H1 (cell line): ENCODE results near the gene C15orf62. TPM values are rescaled to one million over a fixed set of nuclear protein-coding genes. Genes with fewer than 3 reads are reported as not detected.

Experiments used
- CTCF ChIA-PET: fragments of 300-600 bp; sonication (Branson Sonifier 250); formaldehyde crosslinking; loops from one replicate; lab custom pipeline; 2021; ENCODE audit not compliant: partially characterized antibody; lab: Charles Lee
- POLR2A ChIA-PET: fragments of 300-600 bp; sonication (Branson Sonifier 250); formaldehyde crosslinking; loops from one replicate; lab custom pipeline; 2021; ENCODE audit warnings: inconsistent platforms; ENCODE audit not compliant: partially characterized antibody; lab: Charles Lee
- DNase-seq, 2 experiments: peaks; one replicate each; pipeline versions ENCODE4 v3.0.0 to v3.0.0-alpha.2; 2010 to 2022; ENCODE audit warnings: low spot score in 2 of 2, low read depth in 1 of 2, mixed read lengths in 1 of 2
- FAIRE-seq: peaks from 2 replicates; lab custom pipeline; 2011; peaks lifted over from hg19 to GRCh38; lab: Jason Lieb, UNC
- H2AFZ ChIP-seq: 2 replicates; pipeline ENCODE4 v1.8.1; 2012; ENCODE audit warnings: low read length, inconsistent platforms
- H2AK5ac ChIP-seq: 2 replicates; pipeline ENCODE4 v1.6.1; 2013; ENCODE audit warnings: low read depth, low read length
- H2BK120ac ChIP-seq: replicated peaks from 2 replicates; pipeline ENCODE3; 2013; ENCODE audit warnings: low read depth, low read length, inconsistent platforms
- H2BK12ac ChIP-seq: 2 replicates; pipeline ENCODE4 v1.6.1; 2013; ENCODE audit warnings: low read depth, low read length
- H2BK15ac ChIP-seq: 2 replicates; pipeline ENCODE4 v1.6.1; 2013; ENCODE audit warnings: low read length
- H2BK20ac ChIP-seq: 2 replicates; pipeline ENCODE4 v1.6.1; 2013; ENCODE audit warnings: low read length
- H2BK5ac ChIP-seq: 2 replicates; pipeline ENCODE4 v1.6.1; 2013; ENCODE audit warnings: low read depth, low read length
- H3K14ac ChIP-seq: 2 replicates; pipeline ENCODE4 v1.6.1; 2013; ENCODE audit warnings: inconsistent platforms; ENCODE audit not compliant: insufficient read length
- H3K18ac ChIP-seq: 2 replicates; pipeline ENCODE4 v1.6.1; 2013; ENCODE audit warnings: low read length; ENCODE audit errors: extremely low read depth
- H3K23ac ChIP-seq: 2 replicates; pipeline ENCODE4 v1.6.1; 2013; ENCODE audit warnings: inconsistent platforms; ENCODE audit not compliant: insufficient read length
- H3K23me2 ChIP-seq: 2 replicates; pipeline ENCODE4 v1.6.1; 2013; ENCODE audit warnings: low read depth, low read length
- H3K27ac ChIP-seq: 2 replicates; pipeline ENCODE4 v1.6.1; 2011; ENCODE audit warnings: low read depth, low read length, inconsistent platforms
- H3K27me3 ChIP-seq, 4 experiments: replicated peaks in 1 of 4; 1 replicate in 1 of 4; 2 replicates in 3 of 4; pipeline versions ENCODE4 v1.6.1 to v1.8.1; 2011 to 2013; ENCODE audit warnings: low read length in 3 of 4, mild to moderate bottlenecking in 3 of 4, inconsistent platforms in 2 of 4, mixed read lengths in 2 of 4, moderate library complexity in 1 of 4; ENCODE audit not compliant: control insufficient read depth in 3 of 4, insufficient read depth in 3 of 4; ENCODE audit errors: extremely low read depth in 1 of 4
- H3K36me3 ChIP-seq, 4 experiments: 2 replicates each; pipeline versions ENCODE4 v1.6.1 to v1.8.1; 2011 to 2013; ENCODE audit warnings: mild to moderate bottlenecking in 4 of 4, low read length in 3 of 4, moderate library complexity in 2 of 4, control low read depth in 1 of 4, inconsistent platforms in 1 of 4; ENCODE audit not compliant: insufficient read depth in 4 of 4, control insufficient read depth in 2 of 4
- H3K4ac ChIP-seq: replicated peaks from 2 replicates; pipeline ENCODE3; 2013; ENCODE audit warnings: low read length, low read depth, mixed read lengths, inconsistent platforms; ENCODE audit not compliant: insufficient read length
- H3K4me1 ChIP-seq, 4 experiments: replicated peaks in 1 of 4; 1 replicate in 1 of 4; 2 replicates in 3 of 4; pipeline versions ENCODE4 v1.6.1 to v1.8.1; 2011 to 2013; ENCODE audit warnings: low read length in 3 of 4, inconsistent platforms in 2 of 4, mixed read lengths in 1 of 4; ENCODE audit not compliant: insufficient read depth in 4 of 4, control insufficient read depth in 3 of 4
- H3K4me2 ChIP-seq, 2 experiments: 2 replicates each; pipeline versions ENCODE4 v1.6.1 to v1.8.1; 2011 to 2013; ENCODE audit warnings: low read depth in 2 of 2, low read length in 2 of 2, control low read depth in 1 of 2, inconsistent platforms in 1 of 2, mild to moderate bottlenecking in 1 of 2; ENCODE audit not compliant: insufficient read depth in 1 of 2
- H3K4me3 ChIP-seq, 4 experiments: fragments of 200-600, 300-600 bp in 1 of 4; sonication (generic), shearing (Covaris generic), sonication (Bioruptor Twin) in 1 of 4; 2 replicates each; pipeline versions ENCODE4 v1.5.1 to v1.8.1; 2011 to 2016; ENCODE audit warnings: low read length in 4 of 4, low read depth in 3 of 4, control low read depth in 2 of 4, inconsistent platforms in 2 of 4, mild to moderate bottlenecking in 2 of 4, mixed read lengths in 1 of 4, moderate library complexity in 1 of 4; ENCODE audit not compliant: insufficient read depth in 2 of 4; ENCODE audit errors: extremely low read depth in 1 of 4
- H3K56ac ChIP-seq: replicated peaks from 2 replicates; pipeline ENCODE3; 2013; ENCODE audit warnings: low read depth, mild to moderate bottlenecking, mixed read lengths, low read length, inconsistent platforms; ENCODE audit not compliant: insufficient read length
- H3K79me1 ChIP-seq: 2 replicates; pipeline ENCODE4 v1.6.1; 2013; ENCODE audit warnings: low read depth, low read length, control low read depth
- H3K79me2 ChIP-seq, 2 experiments: 2 replicates each; pipeline versions ENCODE4 v1.6.1 to v1.8.1; 2012 to 2013; ENCODE audit warnings: low read length in 2 of 2, mild to moderate bottlenecking in 2 of 2, inconsistent platforms in 1 of 2; ENCODE audit not compliant: insufficient read depth in 2 of 2, control insufficient read depth in 1 of 2
- H3K9ac ChIP-seq, 4 experiments: replicated peaks in 1 of 4; 1 replicate in 1 of 4; 2 replicates in 3 of 4; pipeline versions ENCODE4 v1.6.1 to v1.8.1; 2011 to 2013; ENCODE audit warnings: low read depth in 3 of 4, low read length in 3 of 4, control low read depth in 2 of 4, mild to moderate bottlenecking in 2 of 4, moderate library complexity in 2 of 4, inconsistent platforms in 1 of 4; ENCODE audit errors: extremely low read depth in 1 of 4
- H3K9me3 ChIP-seq, 2 experiments: 2 replicates each; pipeline versions ENCODE4 v1.6.1 to v1.8.1; 2012 to 2013; ENCODE audit warnings: mild to moderate bottlenecking in 2 of 2, moderate library complexity in 2 of 2, control low read depth in 1 of 2, inconsistent platforms in 1 of 2, low read depth in 1 of 2, low read length in 1 of 2, mixed read lengths in 1 of 2; ENCODE audit not compliant: insufficient read depth in 2 of 2
- H4K20me1 ChIP-seq, 2 experiments: replicated peaks in 1 of 2; 2 replicates each; pipeline versions ENCODE3 to v1.8.1; 2011 to 2013; ENCODE audit warnings: inconsistent platforms in 2 of 2, low read length in 2 of 2, mild to moderate bottlenecking in 1 of 2; ENCODE audit not compliant: insufficient read depth in 2 of 2, control insufficient read depth in 1 of 2
- H4K5ac ChIP-seq: 2 replicates; pipeline ENCODE4 v1.6.1; 2013; ENCODE audit warnings: low read length, low read depth, mixed read lengths, inconsistent platforms; ENCODE audit not compliant: insufficient read length
- H4K8ac ChIP-seq: 2 replicates; pipeline ENCODE4 v1.8.0; 2013; ENCODE audit warnings: mild to moderate bottlenecking, moderate library complexity, low read length, inconsistent platforms; ENCODE audit not compliant: insufficient read depth; ENCODE audit errors: extremely low read depth
- H4K91ac ChIP-seq: replicated peaks from 2 replicates; pipeline ENCODE3; 2013; ENCODE audit warnings: low read length, mixed read lengths, inconsistent platforms; ENCODE audit not compliant: insufficient read length
- CREB1 ChIP-seq: IDR thresholded peaks from 2 replicates; pipeline ENCODE4 v1.6.1; 2012; ENCODE audit warnings: inconsistent platforms
- E2F6 ChIP-seq: IDR thresholded peaks from 2 replicates; pipeline ENCODE4 v1.6.1; 2012; ENCODE audit warnings: inconsistent platforms
- EGR1 ChIP-seq: IDR thresholded peaks from 2 replicates; pipeline ENCODE4 v1.6.1; 2011; ENCODE audit warnings: low read depth, low read length, borderline replicate concordance
- NRF1 ChIP-seq: IDR thresholded peaks from 2 replicates; pipeline ENCODE4 v1.6.1; 2011; ENCODE audit warnings: mild to moderate bottlenecking, low read depth, low read length, improper control_type of control experiment
- POLR2AphosphoS5 ChIP-seq: IDR thresholded peaks from 2 replicates; pipeline ENCODE4 v1.6.1; 2011; ENCODE audit warnings: low read depth, low read length
- TBP ChIP-seq: IDR thresholded peaks from 2 replicates; pipeline ENCODE4 v1.6.1; 2011; ENCODE audit warnings: low read depth, low read length, improper control_type of control experiment
- WGBS, 2 experiments: shearing (Covaris generic) in 1 of 2; methylation state at CpG; one replicate each; pipeline versions ENCODE4 v1.1.6 to v1.1.7; 2013 to 2015; ENCODE audit warnings: low lambda C conversion rate in 2 of 2, mixed read lengths in 2 of 2, inconsistent platforms in 1 of 2, low coverage in 1 of 2, missing lambda C conversion rate in 1 of 2; ENCODE audit not compliant: insufficient replicate concordance in 2 of 2, insufficient coverage in 1 of 2, insufficient read length in 1 of 2; ENCODE audit errors: extremely low coverage in 1 of 2, missing lambda C conversion rate in 1 of 2; 5-methylcytosine and 5-hydroxymethylcytosine counted together
- polyA plus RNA-seq, 7 experiments: library from polyadenylated mRNA; depleted of rRNA in 3 of 7; stranded (reverse) in 5 of 7; unstranded in 2 of 7; fragments of >200 nt in 5 of 7; fragments of 200-250 nt in 2 of 7; gene quantifications; 1 replicate in 5 of 7; 2 replicates in 1 of 7; 4 replicates in 1 of 7; pipeline versions ENCODE4 v1.2.1 to v1.2.3, GENCODE V29; 2011 to 2013; ENCODE audit warnings: missing spikeins in 2 of 7, mixed read lengths in 2 of 7
- total RNA-seq: library from RNA; stranded (reverse); fragmentation: NEBNext Ultra II Directional; extraction: Animal tissue kit (Norgen Biotek cat#: 25700); gene quantifications from 2 replicates; pipeline ENCODE4 v1.2.1, GENCODE V29; 2021

Gene C15orf62
- total and polyA plus RNA-seq, 2 of the 8 experiments (the other 6 are each of a cell fraction or from before 2014, with no cell fraction given), result 0.06 to 0.56 TPM

DNA sequence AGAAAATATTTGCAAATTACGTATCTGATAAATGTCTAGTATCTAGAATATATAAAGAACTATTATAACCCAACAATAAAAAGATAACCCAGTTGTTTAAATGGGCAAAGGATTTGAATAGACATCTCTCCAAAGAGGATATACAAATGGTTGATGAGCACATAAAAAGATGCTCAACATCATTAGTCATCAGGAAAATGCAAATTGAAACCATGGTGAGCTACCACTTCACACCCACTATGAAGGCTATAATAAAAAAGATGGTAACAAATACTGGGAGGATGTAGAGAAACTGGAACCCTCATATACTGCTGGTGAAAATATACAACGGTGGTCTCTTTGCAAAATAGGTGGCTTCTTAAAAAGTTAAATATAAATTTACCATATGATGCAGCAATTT, 46.8 kb upstream of the C15orf62 start:
- Histone ChIP-seq H3K4me3 (no peak overlapping the region), H4K91ac (no peak overlapping the region), H3K27ac (no peak overlapping the region), H3K79me2 (no peaks in the 10 kb centered on the region), H3K23ac (no peak overlapping the region), H3K79me1 (no peaks in the 10 kb centered on the region), H3K23me2 (no peaks in the 10 kb centered on the region), H2AFZ (no peak overlapping the region), H3K27me3 (no peaks in the 10 kb centered on the region), H4K5ac (no peak overlapping the region), H2BK15ac (no peak overlapping the region), H4K20me1 (no peaks in the 10 kb centered on the region), H3K4me2 (no peak overlapping the region), H3K14ac (no peak overlapping the region), H3K4me1 (no peaks in the 10 kb centered on the region), H3K9ac (no peak overlapping the region), H2BK120ac (no peak overlapping the region), H2BK12ac (no peak overlapping the region), H4K8ac (no peak overlapping the region), H2AK5ac (no peak overlapping the region), H2BK5ac (no peak overlapping the region), H3K18ac (no peak overlapping the region), H3K9me3 (no peaks in the 10 kb centered on the region), H3K36me3 (peaks cover 3 to 36% (median 10%) of the 10 kb centered on the region in 4 experiments; a peak in 7 of 8 replicates), H3K56ac (no peak overlapping the region), H2BK20ac (no peak overlapping the region), H3K4ac (no peak overlapping the region)
- CTCF ChIA-PET, result interaction anchor here (0.8 to 1.8 kb wide), 6 partner anchors 17 to 169 kb away, joined by 3 to 7 read pairs (median 6); no protein-coding TSS in a partner anchor
- TF ChIP-seq NRF1 (no peak), TBP (no peak), POLR2AphosphoS5 (no peak), CREB1 (no peak), EGR1 (no peak), E2F6 (no peak)
- DNase-seq (no peak), FAIRE-seq (no peak)
- 86% methylated on average over 2 of the region's 2 CpGs; no CpG with 5 or more reads in 1 of the 2 experiments for WGBS, 2 experiments
- POLR2A ChIA-PET, result interaction anchor here (1.1 to 1.7 kb wide), 2 partner anchors 17 to 19 kb away, joined by 3 read pairs; no protein-coding TSS in a partner anchor
